GM19395 (cell line): Measurements from ENCODE around the gene GAS2L3.

ENCODE experiments used
- ATAC-seq: cut with Tn5 transposase; IDR thresholded peaks from one replicate; pipeline ENCODE4 v1.9.1; 2021; ENCODE audit warnings: mild to moderate bottlenecking, moderate library complexity; ENCODE audit not compliant: unreplicated experiment

Gene GAS2L3

GRCh38 chr12:100656856-100657255, 83.4 kb downstream of the GAS2L3 start:
- no peak for ATAC-seq

DNA sequence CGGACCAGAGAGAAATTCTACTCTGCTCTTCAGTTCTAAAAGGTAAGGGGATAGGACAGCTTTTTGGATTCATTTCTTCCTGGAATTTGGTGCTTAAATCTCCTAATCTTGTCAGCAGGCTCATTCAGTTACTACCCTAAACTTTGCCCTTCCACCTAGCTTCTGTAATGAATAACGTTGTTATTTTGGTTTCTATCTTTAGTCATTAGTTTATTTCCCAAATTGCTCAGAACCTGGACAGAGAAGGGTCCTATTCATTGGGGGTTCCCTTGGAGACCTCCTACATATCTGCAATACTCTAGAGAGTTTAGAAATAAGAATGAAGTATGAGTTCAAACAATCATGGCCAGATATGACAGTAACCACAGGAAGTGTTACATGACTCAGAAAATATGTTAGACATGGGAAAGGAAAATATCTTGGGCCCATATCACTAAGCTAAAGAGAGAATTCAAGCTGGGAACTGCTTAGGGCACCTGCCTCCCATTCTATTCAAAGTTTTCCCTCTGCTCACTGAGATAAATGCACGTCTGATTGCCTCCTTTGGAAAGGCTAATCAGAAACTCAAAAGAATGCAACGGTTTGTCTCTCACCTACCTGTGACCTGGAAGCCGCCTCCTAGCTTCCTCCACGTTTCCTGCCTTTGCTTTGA, 87.9 kb downstream of the GAS2L3 start:
- ATAC-seq: peak; percentile 76

- ATAC-seq: no peak
Measured at GRCh38 chr12:100666588-100666987, 93.1 kb downstream of the GAS2L3 start.

DNA sequence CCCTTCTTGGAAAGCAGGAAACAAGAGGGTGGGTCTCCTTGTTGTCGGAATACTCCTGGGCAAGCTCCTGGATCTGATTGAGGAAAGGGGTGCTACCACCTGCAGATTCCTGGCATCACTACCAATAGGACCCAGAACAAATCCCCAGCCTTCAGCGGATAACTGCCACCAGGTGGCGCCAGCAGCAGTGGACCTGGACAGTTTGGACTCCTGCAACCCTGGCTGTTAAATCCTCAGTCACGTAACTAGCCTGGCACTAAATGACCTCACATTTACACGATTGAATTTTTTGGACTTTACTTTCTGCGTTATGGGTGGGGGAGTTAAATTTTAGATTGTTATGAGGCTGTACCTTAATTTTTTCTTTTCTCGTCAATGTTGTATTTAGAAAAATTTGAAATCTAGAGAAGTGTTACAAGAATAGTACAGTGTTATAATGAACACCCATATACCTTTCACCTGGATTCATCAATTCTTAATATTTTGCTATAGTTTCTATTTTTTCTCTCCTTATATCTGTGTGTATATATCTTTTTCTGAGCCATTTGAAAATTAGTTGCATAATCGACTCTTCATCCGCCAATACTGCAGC, 95.6 kb downstream of the GAS2L3 start:
- ATAC-seq: peak; percentile 82

GRCh38 chr12:100669922-100670321, 96.4 kb downstream of the GAS2L3 start:
- no peak for ATAC-seq

GRCh38 chr12:100671396-100672074, 98.1 kb downstream of the GAS2L3 start:
- ATAC-seq: no peak

GRCh38 chr12:100672075-100672592, 98.7 kb downstream of the GAS2L3 start:
- ATAC-seq: no peak

DNA sequence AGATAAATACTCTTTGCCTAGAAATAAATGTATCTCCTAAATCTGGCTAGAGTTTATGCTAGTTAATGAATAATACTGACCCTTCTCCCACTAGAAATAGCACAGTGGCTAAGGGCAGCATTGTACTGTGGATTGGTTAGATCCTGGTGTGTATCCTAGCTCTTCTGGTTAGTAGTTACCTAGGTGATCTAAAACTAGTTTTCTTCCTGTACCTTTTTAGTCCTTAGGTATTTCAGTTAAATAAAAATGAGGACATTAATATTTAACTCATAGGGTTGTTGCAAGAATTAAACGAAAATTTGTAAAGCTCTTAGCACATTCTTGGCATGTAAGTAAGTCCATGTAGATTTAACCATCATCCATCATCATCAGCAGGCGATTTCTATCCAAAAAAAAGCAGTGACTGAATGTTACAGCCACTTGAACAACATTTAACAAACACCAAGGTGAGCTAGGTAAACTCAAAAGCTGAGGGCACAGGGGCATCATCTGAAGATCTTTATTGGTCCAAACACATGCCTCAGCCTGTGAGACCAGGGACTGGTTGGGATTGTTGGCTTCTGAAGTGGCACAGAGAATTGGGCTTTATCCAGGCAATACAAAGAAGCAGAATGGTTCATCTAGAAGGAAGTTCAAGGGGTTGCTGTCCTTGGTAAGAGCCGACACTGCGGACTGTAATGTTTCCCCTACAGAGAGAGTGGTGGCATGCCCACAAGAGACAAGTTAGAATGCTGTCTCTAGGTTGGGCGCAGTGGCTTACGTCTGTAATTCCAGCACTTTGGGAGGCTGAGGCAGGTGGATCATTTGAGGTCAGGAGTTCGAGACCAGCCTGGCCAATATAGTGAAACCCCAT, 100.8 kb downstream of the GAS2L3 start:
- ATAC-seq: no peak
